GM18858 (cell line): Measurements from ENCODE around the gene PCTP.

Experiments
- ATAC-seq: cut with Tn5 transposase; IDR thresholded peaks from one replicate; pipeline ENCODE4 v1.9.1; 2021; ENCODE audit not compliant: unreplicated experiment

PCTP gene

GRCh38 chr17:55785181-55785580, 34.3 kb downstream of the PCTP start:
- no peak for ATAC-seq

- no peak for ATAC-seq
Measured at GRCh38 chr17:55793272-55793671, 42.4 kb downstream of the PCTP start.

- ATAC-seq, result no peak
Measured at GRCh38 chr17:55794725-55795482, 44.1 kb downstream of the PCTP start.

GRCh38 chr17:55806745-55807495, 56.1 kb downstream of the PCTP start:
- no peak for ATAC-seq

- ATAC-seq, result no peak
Measured at GRCh38 chr17:55811536-55811935, 60.7 kb downstream of the PCTP start.

GRCh38 chr17:55812323-55812722, 61.5 kb downstream of the PCTP start:
- ATAC-seq, result no peak

- ATAC-seq, result no peak
Measured at GRCh38 chr17:55813944-55814343, 63.1 kb downstream of the PCTP start.

GRCh38 chr17:55814377-55814776, 63.5 kb downstream of the PCTP start:
- ATAC-seq, result no peak

GRCh38 chr17:55816532-55817396, 65.9 kb downstream of the PCTP start:
- ATAC-seq, result no peak

- no peak for ATAC-seq
Measured at GRCh38 chr17:55817397-55817709, 66.5 kb downstream of the PCTP start.

- ATAC-seq, result no peak
Measured at GRCh38 chr17:55818026-55818425, 67.2 kb downstream of the PCTP start.

GRCh38 chr17:55818451-55819375, 67.9 kb downstream of the PCTP start:
- ATAC-seq, result no peak

- no peak for ATAC-seq
Measured at GRCh38 chr17:55820675-55821074, 69.8 kb downstream of the PCTP start.

GRCh38 chr17:55822028-55822427, 71.2 kb downstream of the PCTP start:
- ATAC-seq, result no peak

- no peak for ATAC-seq
Measured at GRCh38 chr17:55825213-55825612, 74.4 kb downstream of the PCTP start.
